Progenitor cell of endocrine pancreas (in vitro differentiated cells): ENCODE data around the gene SLC17A9. TPM values are rescaled to one million over a fixed set of nuclear protein-coding genes. Genes with fewer than 3 reads are reported as not detected.

Experiments used
- DNase-seq: peaks from one replicate; pipeline ENCODE4 v3.0.0; 2021; ENCODE audit warnings: low spot score; ENCODE audit not compliant: unreplicated experiment
- H3K27ac Mint-ChIP-seq: 2 replicates; pipeline ENCODE4 v1.8.0; 2021; ENCODE audit warnings: mild to moderate bottlenecking, moderate library complexity, mixed read lengths
- H3K27me3 Mint-ChIP-seq: 2 replicates; pipeline ENCODE4 v1.8.0; 2021; ENCODE audit warnings: mixed read lengths
- H3K36me3 Mint-ChIP-seq: 2 replicates; pipeline ENCODE4 v1.8.0; 2022; ENCODE audit warnings: mixed read lengths; ENCODE audit not compliant: insufficient read depth
- H3K4me1 Mint-ChIP-seq: 2 replicates; pipeline ENCODE4 v1.8.0; 2021; ENCODE audit warnings: low read depth, mixed read lengths
- H3K4me3 Mint-ChIP-seq: 2 replicates; pipeline ENCODE4 v1.8.0; 2021; ENCODE audit warnings: low read depth, mild to moderate bottlenecking, moderate library complexity, mixed read lengths
- H3K9me3 Mint-ChIP-seq: 2 replicates; pipeline ENCODE4 v1.8.0; 2021; ENCODE audit warnings: low read depth, mixed read lengths
- CTCF ChIP-seq: fragments of 200-600 bp; sonication (generic); IDR thresholded peaks from one replicate; pipeline ENCODE4 v1.5.0; 2021; ENCODE audit warnings: antibody characterized with exemption, mild to moderate bottlenecking; ENCODE audit not compliant: unreplicated experiment
- total RNA-seq: library from RNA; stranded (reverse); gene quantifications from 2 replicates; pipeline ENCODE4 v1.2.1, GENCODE V29; 2021

The SLC17A9 gene
- total RNA-seq, 1 donor from 2014 or later, result 8.0 TPM

GRCh38 chr20:62976886-62977285, 24.4 kb downstream of the SLC17A9 start:
- Mint-ChIP-seq H3K4me1 (peaks cover 1% of the 10 kb centered on the region), H3K27ac (no peak overlapping the region), H3K4me3 (no peak overlapping the region), H3K27me3 (peaks cover 58% of the 10 kb centered on the region), H3K36me3 (no peaks in the 10 kb centered on the region), H3K9me3 (no peaks in the 10 kb centered on the region)
- no peak for DNase-seq
- no peak for TF ChIP-seq CTCF

DNA sequence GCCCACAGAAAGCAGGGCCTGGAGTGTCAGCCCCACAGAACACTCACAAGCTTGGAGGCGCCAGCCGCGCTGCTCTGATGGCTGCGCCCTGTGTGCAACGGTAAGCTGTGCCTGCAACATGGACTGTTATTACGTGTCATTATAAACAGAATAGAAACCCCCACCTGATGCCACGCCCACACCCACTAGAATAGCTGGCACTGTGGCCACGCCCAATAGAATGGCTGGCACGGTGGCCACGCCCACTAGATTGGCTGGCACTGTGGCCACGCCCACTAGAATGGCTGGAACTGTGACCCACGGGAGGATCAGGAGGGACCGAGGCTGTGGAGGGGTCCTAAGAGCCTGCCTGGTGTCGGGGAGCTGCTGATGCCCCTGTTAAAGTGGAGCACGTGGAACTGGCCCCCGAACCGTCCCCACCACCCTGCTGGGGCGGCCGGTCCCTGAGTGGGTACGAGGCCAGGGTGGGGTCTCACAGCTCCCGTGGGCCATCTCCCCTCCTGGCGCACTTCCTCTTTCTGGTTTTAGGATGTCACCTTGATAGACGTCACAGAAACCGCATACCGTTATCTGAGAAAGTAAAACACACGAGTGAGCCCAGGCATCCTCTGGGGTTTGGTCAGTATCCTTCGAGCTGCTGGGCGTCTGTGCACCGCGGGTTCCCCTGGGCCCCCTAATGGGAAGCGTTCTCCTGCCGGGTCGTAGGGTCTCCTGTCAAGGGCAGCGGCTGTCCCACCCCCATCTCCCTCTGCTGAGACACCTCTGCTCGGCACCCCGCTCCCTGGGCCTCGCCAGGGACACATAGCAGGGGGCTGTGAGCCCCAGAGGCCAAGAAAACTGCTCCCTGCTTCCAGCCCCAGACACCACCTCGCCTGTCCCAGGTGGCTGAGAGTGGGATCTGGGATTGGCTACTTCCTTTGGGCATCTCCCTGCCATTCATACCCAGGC, 25.4 kb downstream of the SLC17A9 start:
- no peaks in the 10 kb centered on the region for H3K36me3 Mint-ChIP-seq
- no peak for TF ChIP-seq CTCF
- no peaks in the 10 kb centered on the region for H3K4me1 Mint-ChIP-seq
- H3K27ac Mint-ChIP-seq, result no peak overlapping the region
- no peaks in the 10 kb centered on the region for H3K9me3 Mint-ChIP-seq
- H3K27me3 Mint-ChIP-seq, result peaks cover 51% of the 10 kb centered on the region
- no peak for DNase-seq
- no peak overlapping the region for H3K4me3 Mint-ChIP-seq

DNA sequence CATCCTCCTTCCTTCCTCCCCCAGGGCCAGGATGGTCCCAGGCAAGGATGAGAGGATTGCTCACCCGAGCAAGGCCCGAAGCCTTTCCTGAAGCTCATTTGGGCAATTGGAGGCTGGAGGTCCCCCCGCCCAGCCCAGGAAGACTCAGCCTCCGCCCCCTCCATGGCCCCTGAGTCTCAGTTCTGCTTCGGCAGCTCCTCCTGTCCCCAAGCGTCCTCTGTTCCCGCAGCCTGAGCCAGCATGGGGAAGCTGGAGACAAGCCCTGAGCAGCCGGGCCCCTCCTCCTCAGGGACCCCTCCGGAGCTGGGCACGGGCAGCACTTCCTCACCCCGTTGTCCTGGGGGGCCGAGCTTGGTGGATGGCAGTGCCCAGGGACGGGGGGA, 26.0 kb downstream of the SLC17A9 start:
- Mint-ChIP-seq H3K27ac (no peak overlapping the region), H3K4me3 (no peak overlapping the region), H3K36me3 (no peaks in the 10 kb centered on the region), H3K4me1 (no peaks in the 10 kb centered on the region), H3K27me3 (peaks cover 48% of the 10 kb centered on the region), H3K9me3 (no peaks in the 10 kb centered on the region)
- TF ChIP-seq CTCF, result no peak
- DNase-seq, result no peak

DNA sequence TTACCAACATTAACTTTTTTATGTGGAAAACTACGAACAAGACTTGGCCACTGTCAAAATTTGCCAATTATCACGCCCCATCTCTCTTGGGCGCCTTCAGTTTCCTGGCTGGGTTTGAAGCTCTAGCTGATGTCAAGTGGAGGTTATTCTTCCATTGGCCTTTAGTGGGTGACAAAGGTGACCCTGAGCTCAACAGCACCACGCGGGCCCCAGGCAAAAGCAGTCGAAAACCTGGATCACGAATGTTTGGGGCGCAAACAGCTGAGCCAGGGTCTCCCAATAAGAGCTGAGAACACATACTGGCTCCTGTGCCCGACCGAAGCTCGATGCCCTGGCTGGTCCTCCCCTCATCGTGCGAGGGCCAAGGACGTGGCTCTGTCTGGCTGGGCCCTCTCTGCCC, 26.8 kb downstream of the SLC17A9 start:
- Mint-ChIP-seq H3K27ac (no peak overlapping the region), H3K9me3 (no peaks in the 10 kb centered on the region), H3K4me1 (no peaks in the 10 kb centered on the region)

GRCh38 chr20:62979876-62980373, 27.4 kb downstream of the SLC17A9 start:
- Mint-ChIP-seq H3K9me3 (no peaks in the 10 kb centered on the region), H3K27ac (no peak overlapping the region), H3K4me1 (peaks cover 1% of the 10 kb centered on the region), H3K27me3 (peaks cover 46% of the 10 kb centered on the region), H3K4me3 (no peak overlapping the region), H3K36me3 (no peaks in the 10 kb centered on the region)
- DNase-seq, result no peak
- no peak for TF ChIP-seq CTCF

More for the DNA sequence above, 26.8 kb downstream of the SLC17A9 start:
- H3K27me3 Mint-ChIP-seq, result peaks cover 48% of the 10 kb centered on the region
- no peaks in the 10 kb centered on the region for H3K36me3 Mint-ChIP-seq
- no peak for TF ChIP-seq CTCF
- no peak for DNase-seq
- H3K4me3 Mint-ChIP-seq, result no peak overlapping the region
